DMS153 treated with DMSO at 0.1 percent for 48 hours (cell line): Measurements from ENCODE around the gene GOLGA6L4.
"Not testable (repeated sequence)": the region's sequence is repeated elsewhere in the genome, so short reads cannot be mapped to it uniquely, and the experiment has no call there.

Experiments used
- DNase-seq: peaks from one replicate; lab custom pipeline; 2025; ENCODE audit not compliant: unreplicated experiment; lab: John Stamatoyannopoulos, UW

Gene GOLGA6L4, protein sequence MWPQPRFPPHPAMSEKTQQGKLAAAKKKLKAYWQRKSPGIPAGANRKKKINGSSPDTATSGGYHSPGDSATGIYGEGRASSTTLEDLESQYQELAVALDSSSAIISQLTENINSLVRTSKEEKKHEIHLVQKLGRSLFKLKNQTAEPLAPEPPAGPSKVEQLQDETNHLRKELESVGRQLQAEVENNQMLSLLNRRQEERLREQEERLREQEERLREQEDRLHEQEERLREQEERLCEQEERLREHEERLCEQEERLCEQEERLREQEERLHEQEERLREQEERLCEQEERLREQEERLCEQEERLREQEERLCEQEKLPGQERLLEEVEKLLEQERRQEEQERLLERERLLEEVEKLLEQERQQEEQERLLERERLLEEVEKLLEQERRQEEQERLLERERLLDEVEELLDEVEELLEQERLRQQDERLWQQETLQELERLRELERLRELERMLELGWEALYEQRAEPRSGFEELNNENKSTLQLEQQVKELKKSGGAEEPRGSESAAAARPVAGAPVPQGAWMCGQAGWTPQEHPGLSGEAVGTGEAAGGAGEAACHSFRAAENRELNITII

DNA sequence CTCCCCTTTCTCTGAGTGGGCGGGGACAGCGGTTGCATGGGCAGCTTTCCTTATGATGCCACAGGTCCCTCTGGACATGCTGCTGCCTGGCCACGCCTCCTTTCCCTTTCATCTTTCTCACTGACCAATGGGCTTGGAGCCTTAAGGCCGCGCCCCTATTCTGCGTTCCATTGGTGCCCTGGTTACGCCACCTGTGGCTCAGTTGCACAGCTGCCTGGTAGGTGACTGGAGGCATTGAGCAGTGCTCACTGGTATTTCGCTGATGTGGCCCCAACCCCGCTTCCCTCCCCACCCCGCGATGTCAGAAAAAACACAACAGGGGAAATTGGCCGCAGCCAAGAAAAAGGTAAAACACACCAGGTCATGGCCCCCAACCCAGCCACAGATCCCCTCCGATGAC, at the start of gene GOLGA6L4:
GOLGA6L4 (plus strand) TSS at position 201 of the 400 bp plus-strand sequence; CDS start at position 263, 62 bp downstream.
- not testable (repeated sequence) for DNase-seq

DNA sequence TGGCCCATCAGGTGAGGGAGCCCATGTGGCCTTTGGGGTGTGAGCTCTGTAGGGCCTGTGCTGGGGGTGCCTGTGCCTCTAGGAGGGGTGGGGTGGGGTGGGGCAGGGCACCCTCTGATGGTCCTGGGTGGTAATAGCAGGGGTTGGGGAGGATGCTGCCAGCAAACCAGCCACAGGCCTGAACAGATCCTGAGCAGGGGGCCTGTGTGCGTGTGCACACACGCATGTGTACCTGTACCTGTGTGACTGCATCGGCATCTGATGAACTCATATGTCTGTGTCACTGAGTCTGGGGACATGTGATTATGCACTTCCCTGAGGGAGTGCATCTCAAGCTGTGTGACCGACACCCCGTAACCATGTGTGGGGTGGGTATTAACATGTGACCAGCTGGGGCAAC, 42.6 kb upstream of the GOLGA6L4 start:
- not testable (repeated sequence) for DNase-seq

- not testable (repeated sequence) for DNase-seq
Measured at GRCh38 chr15:84195603-84196002, 40.0 kb upstream of the GOLGA6L4 start.

DNA sequence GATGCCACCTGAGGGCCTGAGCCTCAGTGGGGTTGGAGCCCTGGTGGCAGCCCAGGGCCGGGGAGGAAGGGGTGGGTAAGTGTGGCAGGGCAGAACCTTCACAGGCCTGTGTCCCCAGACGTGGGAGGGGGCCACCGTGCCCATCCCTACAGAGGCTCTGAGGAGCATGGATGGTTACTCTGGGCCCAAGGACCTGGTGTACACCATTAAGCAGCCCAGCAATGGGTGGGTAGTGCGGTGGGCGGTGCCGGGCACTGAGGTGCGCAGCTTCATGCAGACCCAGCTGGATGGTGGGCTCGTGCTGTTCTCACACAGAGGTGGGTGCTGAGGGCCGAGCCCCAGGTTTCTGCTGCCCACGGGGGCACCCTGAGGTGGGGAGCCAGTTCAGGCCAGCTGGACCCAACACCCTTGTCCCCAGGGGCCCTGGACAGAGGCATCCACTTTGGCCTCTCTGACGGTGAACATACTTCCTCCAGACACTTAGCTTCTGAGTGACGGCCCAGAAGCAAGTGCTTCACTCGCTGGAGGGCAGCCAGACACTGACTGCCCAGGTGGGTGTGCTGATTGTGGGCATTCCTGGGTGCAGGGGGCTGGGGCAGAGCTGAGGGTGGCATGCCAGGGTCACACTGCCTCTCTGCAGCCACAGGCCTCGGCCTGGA, 38.9 kb upstream of the GOLGA6L4 start:
- not testable (repeated sequence) for DNase-seq

DNA sequence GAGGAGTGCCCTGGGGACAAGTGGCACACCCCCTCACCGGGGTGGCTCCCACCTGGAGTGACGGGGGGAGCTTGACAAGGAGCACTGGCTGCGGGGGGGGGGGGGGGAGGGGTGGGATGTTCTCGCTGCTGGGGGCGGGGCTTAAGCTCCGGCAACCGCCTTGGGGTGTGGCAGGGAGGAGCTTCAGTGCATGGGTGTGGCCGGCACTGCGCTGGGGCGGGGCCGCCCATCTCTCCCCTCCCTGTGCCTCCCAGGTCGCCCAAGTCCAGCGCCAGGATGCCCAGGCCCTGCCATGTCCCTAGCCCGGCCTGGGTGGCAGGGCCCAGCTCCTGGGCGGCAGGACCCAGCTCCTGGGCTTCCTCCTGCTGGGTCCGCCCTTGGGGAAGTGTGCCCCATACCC, 35.7 kb upstream of the GOLGA6L4 start:
- not testable (repeated sequence) for DNase-seq

DNA sequence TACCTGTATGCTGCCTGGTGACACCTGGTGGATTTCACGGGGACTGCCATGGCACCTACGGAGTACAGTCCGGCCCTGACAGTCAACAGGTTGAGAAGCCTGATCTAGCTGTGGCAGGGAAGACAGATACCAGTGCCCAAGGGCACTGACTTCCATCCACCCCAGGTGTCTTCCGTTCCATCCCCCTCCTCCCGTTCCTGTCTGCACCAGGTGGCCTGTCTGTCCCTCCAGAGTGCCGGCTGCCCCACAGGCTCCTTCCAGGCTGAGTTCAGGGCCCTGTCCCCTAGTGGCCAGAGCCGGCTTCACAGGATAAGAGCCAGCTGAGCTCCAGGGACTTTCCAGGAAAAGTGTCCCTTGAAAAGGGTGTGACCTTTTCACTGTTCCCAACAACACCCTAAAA, 10.9 kb downstream of the GOLGA6L4 start:
- DNase-seq: not testable (repeated sequence)
